Thoracic aorta (tissue), 2 donors: Measurements from ENCODE around the gene DEXI. TPM values are rescaled to one million over a fixed set of nuclear protein-coding genes. Genes with fewer than 3 reads are reported as not detected.

ENCODE experiments used
- ATAC-seq: fragments of 150-250 bp; one replicate; pipeline ENCODE4 v1.8.0; 2017; ENCODE audit warnings: low read depth; ENCODE audit not compliant: insufficient number of reproducible peaks, low FRiP score
- DNase-seq: peaks from one replicate; pipeline ENCODE4 v3.0.0-alpha.2; 2020; ENCODE audit warnings: low spot score
- H3K27ac ChIP-seq, 2 donors: fragments of 200-600 bp; sonication (generic); 1 replicate in 1 of 2; 2 replicates in 1 of 2; pipeline ENCODE4 v1.5.1; 2016; ENCODE audit warnings: mild to moderate bottlenecking in 2 of 2, moderate library complexity in 2 of 2
- H3K27me3 ChIP-seq: fragments of 200-600 bp; sonication (generic); replicated peaks from 2 replicates; pipeline ENCODE4 v1.6.0; 2016; ENCODE audit warnings: mild to moderate bottlenecking; ENCODE audit not compliant: insufficient read depth
- H3K36me3 ChIP-seq: fragments of 200-600 bp; sonication (generic); one replicate; pipeline ENCODE4 v1.5.1; 2016
- H3K4me1 ChIP-seq, 2 donors: fragments of 200-600 bp; sonication (generic); 1 replicate in 1 of 2; 2 replicates in 1 of 2; pipeline versions ENCODE4 v1.5.1 to v1.6.0; 2016; ENCODE audit warnings: low read depth in 2 of 2, mild to moderate bottlenecking in 1 of 2; ENCODE audit not compliant: control insufficient read depth in 1 of 2
- H3K4me3 ChIP-seq: fragments of 200-600 bp; sonication (generic); 2 replicates; pipeline ENCODE4 v1.5.1; 2016; ENCODE audit warnings: mild to moderate bottlenecking
- H3K9me3 ChIP-seq: fragments of 200-600 bp; sonication (generic); 2 replicates; pipeline ENCODE4 v1.5.1; 2016
- total RNA-seq, 2 donors: library from RNA; depleted of rRNA; stranded (reverse); fragments of >200 nt; gene quantifications; one replicate each; pipeline versions ENCODE4 v1.1.0 to v1.2.3, GENCODE V29; 2016
- TF ChIP-seq, protein P1 (sequence below): fragments of 200-600 bp; sonication (generic); IDR thresholded peaks from one replicate; pipeline ENCODE4 v1.5.1; 2019; ENCODE audit warnings: antibody characterized with exemption

The DEXI gene
- total RNA-seq, 2 donors from 2014 or later: 120 to 157 TPM

DNA sequence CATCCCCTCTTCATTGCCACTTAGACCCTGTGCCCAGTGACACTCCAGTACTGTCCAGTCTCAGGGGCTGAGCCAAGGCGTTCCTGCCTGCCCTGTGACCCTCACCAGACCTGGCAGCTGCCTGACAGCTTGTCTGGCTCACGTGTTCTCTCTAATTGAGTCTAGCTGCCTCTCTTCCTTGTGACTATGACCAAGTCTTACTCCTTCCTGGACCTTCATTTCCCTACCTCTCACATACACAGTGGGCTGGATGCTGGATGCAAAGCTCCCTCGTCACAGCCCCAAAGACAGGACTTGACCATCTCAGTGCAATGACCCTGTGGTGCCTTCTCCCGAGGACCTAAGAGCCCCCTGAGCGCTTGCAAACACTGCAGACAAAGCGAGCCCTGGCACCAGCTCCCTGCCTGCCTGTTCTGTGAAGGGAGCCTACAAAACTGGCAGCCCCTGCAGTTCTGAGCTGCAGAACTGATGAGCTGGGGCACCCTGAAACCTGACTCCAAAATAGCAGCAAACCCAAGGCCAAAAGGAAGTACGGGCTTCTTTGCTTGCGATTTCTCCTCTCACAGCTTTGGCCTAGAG lies 1.7 kb downstream of the DEXI start:
- TF ChIP-seq, protein P1, sequence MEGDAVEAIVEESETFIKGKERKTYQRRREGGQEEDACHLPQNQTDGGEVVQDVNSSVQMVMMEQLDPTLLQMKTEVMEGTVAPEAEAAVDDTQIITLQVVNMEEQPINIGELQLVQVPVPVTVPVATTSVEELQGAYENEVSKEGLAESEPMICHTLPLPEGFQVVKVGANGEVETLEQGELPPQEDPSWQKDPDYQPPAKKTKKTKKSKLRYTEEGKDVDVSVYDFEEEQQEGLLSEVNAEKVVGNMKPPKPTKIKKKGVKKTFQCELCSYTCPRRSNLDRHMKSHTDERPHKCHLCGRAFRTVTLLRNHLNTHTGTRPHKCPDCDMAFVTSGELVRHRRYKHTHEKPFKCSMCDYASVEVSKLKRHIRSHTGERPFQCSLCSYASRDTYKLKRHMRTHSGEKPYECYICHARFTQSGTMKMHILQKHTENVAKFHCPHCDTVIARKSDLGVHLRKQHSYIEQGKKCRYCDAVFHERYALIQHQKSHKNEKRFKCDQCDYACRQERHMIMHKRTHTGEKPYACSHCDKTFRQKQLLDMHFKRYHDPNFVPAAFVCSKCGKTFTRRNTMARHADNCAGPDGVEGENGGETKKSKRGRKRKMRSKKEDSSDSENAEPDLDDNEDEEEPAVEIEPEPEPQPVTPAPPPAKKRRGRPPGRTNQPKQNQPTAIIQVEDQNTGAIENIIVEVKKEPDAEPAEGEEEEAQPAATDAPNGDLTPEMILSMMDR: no peak
- Histone ChIP-seq H3K9me3 (no peaks in the 10 kb centered on the region), H3K27me3 (no peaks in the 10 kb centered on the region), H3K36me3 (no peaks in the 10 kb centered on the region), H3K4me3 (peak overlapping the region; percentile 98), H3K27ac (peak overlapping the region; percentile 81 to 90), H3K4me1 (peaks cover 62 to 74% of the 10 kb centered on the region in 2 donors)
- no peak for DNase-seq
- no peak for ATAC-seq

DNA sequence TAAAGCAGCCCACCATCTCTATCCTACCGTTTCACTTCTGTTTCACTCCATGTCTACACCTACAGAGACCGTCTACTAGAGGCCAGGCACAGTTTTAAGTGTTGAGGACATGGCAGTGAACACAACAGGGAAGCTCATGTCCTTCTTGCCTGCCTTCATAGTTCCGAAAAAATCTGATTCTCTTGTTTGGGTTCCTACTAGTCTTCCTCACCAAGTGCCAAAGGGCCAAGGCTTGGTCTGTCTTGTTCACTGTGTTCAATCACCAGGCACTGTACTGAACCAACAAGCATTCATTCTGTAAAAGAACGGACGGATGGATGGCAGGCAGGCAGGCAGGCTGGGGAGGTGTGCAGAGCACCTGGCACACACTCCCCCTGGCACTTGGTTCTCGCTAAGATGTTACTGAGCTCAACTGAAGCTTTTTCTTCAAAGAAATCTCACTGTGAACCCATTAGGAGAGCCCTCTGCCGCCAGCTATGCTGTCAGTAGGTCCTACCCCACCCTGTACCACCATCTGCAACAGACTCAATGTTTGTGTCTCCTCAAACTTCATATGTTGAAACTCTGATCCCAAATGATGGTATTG lies 2.5 kb downstream of the DEXI start:
- H3K4me3 ChIP-seq: peak overlapping the region; percentile 98
- H3K27me3 ChIP-seq: no peaks in the 10 kb centered on the region
- no peak for DNase-seq
- H3K27ac ChIP-seq: peak overlapping the region; percentile 34 to 81
- H3K4me1 ChIP-seq: peaks cover 59 to 75% of the 10 kb centered on the region in 2 donors
- no peak for ATAC-seq
- no peaks in the 10 kb centered on the region for H3K9me3 ChIP-seq
- TF ChIP-seq, protein P1: no peak
- H3K36me3 ChIP-seq: no peaks in the 10 kb centered on the region

DNA sequence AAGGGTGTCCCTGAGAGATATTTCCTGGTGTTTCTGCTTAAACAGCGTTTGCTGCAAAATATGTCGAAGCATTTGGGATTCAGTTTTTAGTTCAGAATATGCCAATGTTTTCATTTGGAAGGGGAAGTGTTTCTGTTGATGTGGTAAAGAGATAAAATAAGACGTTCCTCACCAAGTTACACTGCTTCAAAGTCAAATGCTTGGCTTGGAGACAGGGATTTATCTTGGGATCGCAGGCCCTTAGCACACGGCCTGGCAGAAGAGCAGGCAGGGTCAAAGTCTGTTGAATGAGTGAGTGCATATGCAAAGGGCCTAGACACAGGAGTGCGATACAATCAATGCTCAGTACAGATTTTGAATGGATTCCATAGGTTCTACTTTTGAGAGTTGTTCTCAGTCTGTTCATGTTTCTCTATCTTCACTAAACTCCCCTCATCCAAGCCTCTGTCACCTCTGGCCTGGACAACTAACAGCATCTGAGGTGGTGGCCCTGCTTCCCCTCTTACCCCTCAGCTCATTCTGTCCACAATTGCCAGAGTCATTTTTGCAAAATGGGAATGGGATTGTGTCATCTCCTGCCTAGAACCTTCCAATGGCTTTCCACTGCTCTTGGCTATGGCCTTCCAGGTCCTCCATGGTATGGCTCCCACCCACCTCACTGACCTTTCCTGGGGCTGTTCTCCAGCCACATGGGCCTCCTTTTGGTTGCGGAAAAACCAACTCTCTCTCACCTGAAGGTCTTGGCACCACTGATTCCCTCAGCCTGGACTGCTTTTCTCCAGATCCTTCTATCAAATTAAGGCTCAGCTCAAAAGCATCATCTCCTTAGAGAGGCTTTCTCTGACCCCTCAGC lies 3.2 kb downstream of the DEXI start:
- Histone ChIP-seq H3K36me3 (no peaks in the 10 kb centered on the region), H3K4me3 (peak overlapping the region; percentile 98), H3K27me3 (no peaks in the 10 kb centered on the region), H3K27ac (peak overlapping the region; percentile 34 to 81), H3K4me1 (peaks cover 63 to 83% of the 10 kb centered on the region in 2 donors), H3K9me3 (no peaks in the 10 kb centered on the region)
- ATAC-seq: no peak
- no peak for DNase-seq
- TF ChIP-seq, protein P1: no peak

DNA sequence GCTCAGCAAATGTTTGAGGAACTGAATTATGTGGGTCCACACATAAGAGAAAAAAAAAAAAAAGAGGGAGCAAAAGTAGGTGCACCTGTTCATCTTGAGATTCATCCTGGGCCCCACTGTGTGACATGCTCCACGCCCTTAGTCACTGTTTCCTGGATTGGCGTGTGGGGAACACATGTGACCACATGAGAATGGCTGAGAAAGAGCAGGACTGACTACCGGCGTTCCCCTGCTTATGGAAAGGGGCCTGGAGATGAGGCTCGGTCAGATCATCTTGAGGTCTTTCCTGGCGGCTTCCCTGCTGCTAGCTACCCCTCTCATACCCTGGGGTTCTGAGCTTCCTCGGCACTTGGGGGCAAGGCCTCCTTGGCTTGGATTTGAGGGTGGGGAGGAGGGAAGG lies 3.9 kb downstream of the DEXI start:
- Histone ChIP-seq H3K27ac (peak overlapping the region; percentile 34 to 59), H3K36me3 (no peaks in the 10 kb centered on the region), H3K9me3 (no peaks in the 10 kb centered on the region), H3K27me3 (no peaks in the 10 kb centered on the region), H3K4me3 (peak overlapping the region; percentile 68), H3K4me1 (peaks cover 61 to 83% of the 10 kb centered on the region in 2 donors)
- no peak for ATAC-seq
- no peak for DNase-seq
- TF ChIP-seq, protein P1: no peak
